Epithelial cell of prostate (primary cell): ENCODE results near the gene MAGEF1.

Source experiments
- DNase-seq: peaks from one replicate; pipeline ENCODE4 v3.0.0-alpha.2; 2011; ENCODE audit warnings: low read depth, low spot score
- H3K27ac ChIP-seq: fragments of 450-650 bp; 2 replicates; pipeline ENCODE4 v1.5.1; 2017; ENCODE audit warnings: mild to moderate bottlenecking

The MAGEF1 gene

DNA sequence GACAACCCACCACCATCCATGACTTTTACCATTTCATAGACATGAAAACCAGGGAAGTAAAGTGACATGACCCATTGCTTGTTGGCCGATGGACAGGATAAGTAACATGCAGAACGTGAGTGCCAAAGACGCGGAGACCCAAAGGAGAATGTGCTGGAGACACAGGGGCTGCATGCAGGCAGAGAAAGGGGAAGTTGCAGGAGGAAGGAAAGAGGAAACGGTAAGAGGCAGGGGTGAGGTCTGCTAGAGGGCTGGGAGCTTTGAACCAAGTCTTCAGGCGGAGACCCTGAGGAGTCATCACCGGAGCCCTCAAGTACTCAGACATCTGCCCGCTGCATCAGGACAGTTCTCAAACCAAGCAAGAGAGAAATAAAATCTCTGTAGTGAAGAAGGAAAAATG lies 34.9 kb downstream of the MAGEF1 start:
- no peak overlapping the region for H3K27ac ChIP-seq
- no peak for DNase-seq

DNA sequence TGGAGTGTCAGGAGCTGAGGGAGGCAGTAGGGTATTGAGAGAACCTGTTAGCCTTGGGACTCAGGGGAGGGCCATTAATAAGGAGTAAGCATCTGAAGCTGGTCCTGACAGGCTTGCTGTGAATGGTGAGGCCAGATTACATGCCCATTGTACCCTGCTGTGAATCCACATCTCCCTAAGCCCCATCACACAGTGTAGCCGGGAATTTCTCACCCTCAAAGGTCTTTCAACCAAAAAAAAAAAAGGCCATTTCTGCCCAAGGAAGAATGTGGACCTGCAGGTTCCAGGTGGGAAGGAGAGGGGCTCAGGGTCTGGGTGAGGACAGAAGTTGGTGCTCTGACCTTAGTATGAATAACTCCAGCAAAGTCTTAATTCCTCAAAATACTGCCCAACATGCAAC lies 37.2 kb downstream of the MAGEF1 start:
- no peak overlapping the region for H3K27ac ChIP-seq
- no peak for DNase-seq

DNA sequence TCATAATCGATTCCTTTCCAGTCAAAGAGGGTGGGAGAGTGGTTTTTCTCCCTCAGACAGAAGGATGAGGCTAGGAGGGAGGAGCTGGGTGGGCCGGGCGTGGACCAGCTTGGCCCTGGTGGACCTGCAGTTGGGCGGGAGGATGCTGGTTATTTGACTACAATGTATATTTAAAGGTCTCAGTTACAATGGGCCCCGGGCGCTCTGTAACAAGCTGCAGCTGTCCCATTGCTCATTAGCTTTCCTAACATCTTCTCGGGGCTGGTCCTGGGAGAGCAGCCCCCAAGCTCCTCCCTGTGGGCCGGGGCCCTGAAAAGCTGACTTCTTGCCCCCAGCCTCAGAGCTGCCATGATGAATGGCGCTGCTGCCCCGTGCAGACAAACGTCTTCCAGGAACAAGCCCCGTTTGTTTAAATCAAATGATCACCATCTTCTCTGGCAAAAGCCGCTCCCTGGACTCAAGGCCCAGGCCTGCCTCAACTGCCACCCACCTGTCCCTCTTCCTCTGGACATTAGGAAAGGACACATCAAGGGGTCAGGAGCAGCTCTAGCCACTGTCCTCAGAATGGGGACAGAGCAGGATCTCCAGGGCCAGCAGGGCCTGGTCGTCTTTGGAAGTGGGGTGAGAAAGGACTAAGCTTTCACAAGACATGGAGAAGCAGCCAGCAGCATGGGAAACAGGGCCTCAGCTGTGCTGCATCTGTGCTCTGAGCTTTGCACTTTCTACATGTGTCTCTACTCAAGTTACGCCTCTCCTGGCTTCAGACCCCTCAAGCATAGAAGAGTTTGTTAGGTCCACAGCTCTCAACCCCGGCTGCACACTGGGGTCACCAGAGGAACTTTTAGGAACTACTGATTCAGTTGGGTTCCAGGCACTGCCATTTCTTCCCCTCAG lies 38.6 kb downstream of the MAGEF1 start:
- no peak for DNase-seq
- no peak overlapping the region for H3K27ac ChIP-seq

DNA sequence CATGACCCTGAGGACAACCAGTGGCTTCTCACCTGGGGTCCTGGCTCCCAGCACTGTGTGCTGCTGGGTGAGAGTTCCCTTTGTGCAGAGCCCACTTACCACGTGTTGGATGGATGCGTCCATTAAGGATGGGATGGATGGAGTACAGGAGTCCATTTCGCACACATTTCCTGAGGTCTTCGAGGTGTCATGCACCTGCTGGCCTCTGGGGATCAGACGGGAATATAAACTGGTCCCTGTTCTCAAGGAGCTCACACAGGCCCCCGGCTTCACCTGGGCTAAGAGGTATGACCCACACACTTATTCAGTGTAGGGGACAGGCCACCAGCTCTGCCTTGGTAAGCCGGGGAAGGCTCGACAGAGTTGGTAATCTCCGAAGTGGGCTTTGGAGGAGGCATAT lies 39.5 kb downstream of the MAGEF1 start:
- no peak for DNase-seq
- H3K27ac ChIP-seq, result no peak overlapping the region

DNA sequence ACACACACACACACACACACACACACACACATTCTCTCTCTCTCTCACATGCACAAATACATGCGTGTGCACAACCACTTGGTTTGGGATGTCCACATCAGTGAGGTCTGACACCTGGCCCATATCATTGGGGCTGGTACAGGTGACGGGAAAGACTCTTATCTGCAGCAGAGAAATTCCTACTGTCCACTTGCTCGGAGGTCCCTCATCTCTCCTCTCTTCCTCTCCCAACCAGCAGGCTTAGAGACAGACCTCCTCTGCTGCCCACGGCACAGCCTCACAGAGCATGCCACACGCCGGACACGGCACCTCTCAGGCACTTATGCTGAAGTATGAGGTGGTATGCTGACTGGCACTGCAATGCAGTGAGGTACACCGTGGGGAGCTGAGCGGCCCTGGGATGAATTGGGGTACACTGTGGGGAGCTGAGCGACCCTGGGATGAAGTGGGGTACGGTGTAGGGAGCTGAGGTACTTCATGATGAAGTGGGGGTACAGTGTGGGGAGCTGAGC lies 41.7 kb downstream of the MAGEF1 start:
- DNase-seq, result no peak
- no peak overlapping the region for H3K27ac ChIP-seq

DNA sequence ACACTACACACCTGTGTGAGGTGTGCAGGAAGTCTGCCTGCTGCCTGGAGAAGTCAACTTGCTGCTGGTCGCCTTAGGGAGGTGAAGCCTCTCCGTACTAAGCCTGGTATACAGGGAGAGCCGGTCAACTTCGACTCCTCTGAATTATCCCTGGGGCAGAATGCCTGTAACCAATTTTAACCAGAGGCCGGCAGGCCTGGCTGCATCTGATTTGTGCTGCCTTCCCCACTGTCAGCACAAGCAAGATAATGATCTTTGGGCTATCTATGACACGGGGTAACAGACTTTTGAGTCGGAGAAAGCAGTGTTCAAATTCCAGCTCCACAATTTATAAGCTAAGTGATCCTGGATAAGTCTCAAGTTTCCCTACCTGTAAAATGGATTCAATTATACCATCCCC lies 42.3 kb downstream of the MAGEF1 start:
- H3K27ac ChIP-seq, result no peak overlapping the region
- no peak for DNase-seq

DNA sequence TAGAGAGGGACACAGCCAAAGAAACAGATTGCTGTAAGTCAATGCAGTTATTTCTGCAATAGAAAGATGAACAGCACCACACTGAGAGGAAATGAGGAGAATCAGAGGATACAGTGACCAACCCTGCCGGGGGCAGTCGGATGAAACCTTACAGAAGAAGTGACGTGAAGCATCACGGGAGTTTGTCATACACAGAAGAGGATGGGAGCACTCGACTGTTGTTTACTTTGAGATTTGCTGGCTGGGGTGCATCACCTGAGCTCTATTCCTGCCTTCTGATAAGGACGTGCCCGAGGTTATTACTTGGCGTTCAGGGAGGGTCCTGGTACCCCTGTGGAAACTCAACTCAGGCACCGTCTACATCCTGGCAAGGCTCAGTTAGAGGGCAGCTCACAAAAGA lies 45.4 kb downstream of the MAGEF1 start:
- no peak for DNase-seq
- H3K27ac ChIP-seq, result no peak overlapping the region

GRCh38 chr3:184665101-184665500 lies 46.8 kb downstream of the MAGEF1 start:
- no peak for DNase-seq
- H3K27ac ChIP-seq, result no peak overlapping the region

DNA sequence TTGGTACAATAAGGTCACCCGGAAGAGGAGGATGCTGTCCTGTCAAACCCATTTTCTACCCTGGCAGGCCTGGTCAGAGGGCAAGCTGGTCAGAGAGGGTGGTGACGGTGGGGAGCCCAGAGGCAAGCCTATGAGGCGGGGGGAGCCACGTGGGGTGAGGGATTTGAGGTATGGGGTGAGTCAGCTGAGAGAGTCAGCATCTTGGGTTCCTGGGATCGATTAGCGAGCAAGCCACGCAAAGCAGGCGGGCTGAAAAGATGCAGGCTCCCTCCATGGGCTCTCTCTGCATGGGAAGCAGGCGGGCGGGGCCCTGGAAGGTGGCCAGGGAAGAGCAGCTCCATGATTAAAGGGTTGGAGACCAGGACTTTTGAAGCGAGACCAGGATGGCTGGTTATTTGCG lies 48.1 kb downstream of the MAGEF1 start:
- no peak overlapping the region for H3K27ac ChIP-seq
- no peak for DNase-seq

DNA sequence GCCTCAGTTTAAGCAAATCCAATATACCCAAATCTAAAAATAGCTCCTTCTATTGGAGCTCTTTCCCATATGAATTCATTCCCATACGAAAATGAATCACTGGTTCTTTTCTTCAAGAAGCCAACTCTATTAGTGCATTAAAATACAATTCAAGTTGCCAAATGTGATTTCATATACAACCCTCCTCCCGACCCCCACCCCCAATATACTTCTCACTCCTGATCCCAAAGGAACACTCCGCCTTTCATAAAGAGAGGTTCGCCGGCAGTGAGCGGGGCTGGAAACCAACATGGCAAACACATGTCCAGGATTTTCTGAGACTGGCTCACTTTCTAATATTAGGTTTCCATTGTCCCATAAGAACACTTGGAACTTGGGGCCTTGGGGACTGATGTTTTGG lies 48.5 kb downstream of the MAGEF1 start:
- no peak overlapping the region for H3K27ac ChIP-seq
- no peak for DNase-seq

GRCh38 chr3:184662187-184662586 lies 49.7 kb downstream of the MAGEF1 start:
- no peak for DNase-seq
- H3K27ac ChIP-seq, result no peak overlapping the region

DNA sequence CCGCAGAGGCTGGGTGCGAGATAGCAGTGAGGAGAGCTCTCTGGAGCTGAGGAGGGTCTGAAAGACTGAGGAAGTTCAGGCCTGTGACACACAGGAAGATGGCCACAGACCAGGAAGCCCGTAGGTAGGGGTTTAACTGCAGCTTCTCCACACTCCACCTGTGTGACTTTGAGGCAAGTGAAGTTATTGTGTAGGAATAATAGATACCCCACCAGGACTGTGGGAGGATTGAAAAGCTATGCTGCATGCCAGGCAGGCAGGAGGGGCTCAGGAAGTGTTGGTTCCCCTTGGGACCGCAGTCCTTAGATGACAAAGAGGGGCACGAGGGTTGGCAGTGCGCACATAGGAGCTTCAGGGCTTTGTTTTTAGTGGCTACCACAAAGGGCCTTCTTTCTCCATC lies 50.9 kb downstream of the MAGEF1 start:
- DNase-seq, result no peak
- no peak overlapping the region for H3K27ac ChIP-seq
